ENCODE measurements around the gene MLPH. TPM values are rescaled to one million over a fixed set of nuclear protein-coding genes. Genes with fewer than 3 reads are reported as not detected.
"Not testable (repeated sequence)": the region's sequence is repeated elsewhere in the genome, so short reads cannot be mapped to it uniquely, and the experiment has no call there.

The MLPH gene
- total RNA-seq, 1 experiment from 2014 or later = 107 TPM

GRCh38 chr2:237595829-237596519, 108.9 kb downstream of the MLPH start:
- not testable (repeated sequence) for DNase-seq (ENCODE audit: extremely low read depth, low read depth)

GRCh38 chr2:237596520-237597195, 109.6 kb downstream of the MLPH start:
- no peak for DNase-seq (ENCODE audit: extremely low read depth, low read depth)

- DNase-seq (ENCODE audit: extremely low read depth, low read depth) = no peak
Observed at GRCh38 chr2:237597196-237598145, 110.4 kb downstream of the MLPH start.

GRCh38 chr2:237598468-237599208, 111.6 kb downstream of the MLPH start:
- no peak for DNase-seq (ENCODE audit: extremely low read depth, low read depth)

- no peak for DNase-seq (ENCODE audit: extremely low read depth, low read depth)
Observed at GRCh38 chr2:237599465-237600110, 112.5 kb downstream of the MLPH start.

- DNase-seq (ENCODE audit: extremely low read depth, low read depth) = no peak
Observed at GRCh38 chr2:237600205-237600846, 113.3 kb downstream of the MLPH start.

GRCh38 chr2:237601453-237602116, 114.5 kb downstream of the MLPH start:
- no peak for DNase-seq (ENCODE audit: extremely low read depth, low read depth)

GRCh38 chr2:237602409-237602808, 115.4 kb downstream of the MLPH start:
- no peak for DNase-seq (ENCODE audit: extremely low read depth, low read depth)

GRCh38 chr2:237603049-237603717, 116.1 kb downstream of the MLPH start:
- no peak for DNase-seq (ENCODE audit: extremely low read depth, low read depth)

- DNase-seq (ENCODE audit: extremely low read depth, low read depth) = peak; percentile 25
Observed at GRCh38 chr2:237603718-237604362, 116.8 kb downstream of the MLPH start.

- DNase-seq (ENCODE audit: extremely low read depth, low read depth) = no peak
Observed at GRCh38 chr2:237604391-237604790, 117.3 kb downstream of the MLPH start.

Small RNA genes within 50 kb of the gene (small RNA-seq; reads per million reads assigned to genes)
- gene MIR6811 (0 to 0.23 reads per million in 2 experiments), gene RNU6-1140P (0.02 to 0.41 reads per million in 2 experiments)

Other genes with a start within 250 kb of the MLPH start
- gene COL6A3, start 73.1 kb upstream of the MLPH start, total RNA-seq (2014; rRNA removed; shearing (Covaris generic)) = 0.17 and 0.27 TPM in 2 replicates
- gene PRLH, start 79.3 kb downstream of the MLPH start, total RNA-seq (2014; rRNA removed; shearing (Covaris generic)) = not detected in 2 replicates
- gene RAB17, start 103.5 kb downstream of the MLPH start, total RNA-seq (2014; rRNA removed; shearing (Covaris generic)) = 0.32 and 0.55 TPM in 2 replicates
- 43.6 and 57.7 TPM in 2 replicates for gene LRRFIP1, start 140.3 kb downstream of the MLPH start, total RNA-seq (2014; rRNA removed; shearing (Covaris generic))

All from NCI-H460 (cell line).